HG03442 (cell line): ENCODE data around the gene POGZ.

Source experiments
- ATAC-seq: cut with Tn5 transposase; IDR thresholded peaks from one replicate; pipeline ENCODE4 v1.9.1; 2021; ENCODE audit warnings: mild to moderate bottlenecking, moderate library complexity; ENCODE audit not compliant: unreplicated experiment

The POGZ gene

GRCh38 chr1:151377150-151377884, 82.0 kb downstream of the POGZ start:
- ATAC-seq: no peak

DNA sequence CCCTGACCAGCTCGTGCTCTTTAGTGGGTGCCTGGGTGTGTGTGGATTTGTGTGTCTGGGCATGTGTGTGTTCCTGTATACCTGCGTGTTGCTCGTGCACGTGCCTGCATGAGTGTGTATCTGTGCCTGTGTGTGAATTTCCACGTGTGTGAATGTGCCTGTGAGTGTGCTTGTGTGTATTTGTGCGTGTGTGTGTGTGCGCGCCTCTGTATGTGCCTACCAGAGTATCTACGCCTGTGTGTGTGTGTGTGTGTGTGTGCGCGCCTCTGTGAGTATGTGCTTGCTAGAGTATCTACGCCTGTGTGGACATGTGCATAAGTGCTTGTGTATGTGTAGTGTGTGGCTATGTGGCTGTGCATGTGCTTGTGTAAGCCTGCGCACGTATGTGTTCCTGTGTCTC, 86.1 kb downstream of the POGZ start:
- ATAC-seq: no peak

GRCh38 chr1:151372058-151372934, 87.0 kb downstream of the POGZ start, which contains the start of gene SELENBP1:
TSS of gene SELENBP1 (minus strand) at chr1:151372705. CDS start at chr1:151372641, 64 bp downstream.
- no peak for ATAC-seq

- no peak for ATAC-seq
These were observed 87.8 kb downstream of the POGZ start for GRCh38 chr1:151371370-151372057.

GRCh38 chr1:151370211-151370911, 88.9 kb downstream of the POGZ start:
- no peak for ATAC-seq

GRCh38 chr1:151369621-151370048, 89.7 kb downstream of the POGZ start:
- no peak for ATAC-seq

DNA sequence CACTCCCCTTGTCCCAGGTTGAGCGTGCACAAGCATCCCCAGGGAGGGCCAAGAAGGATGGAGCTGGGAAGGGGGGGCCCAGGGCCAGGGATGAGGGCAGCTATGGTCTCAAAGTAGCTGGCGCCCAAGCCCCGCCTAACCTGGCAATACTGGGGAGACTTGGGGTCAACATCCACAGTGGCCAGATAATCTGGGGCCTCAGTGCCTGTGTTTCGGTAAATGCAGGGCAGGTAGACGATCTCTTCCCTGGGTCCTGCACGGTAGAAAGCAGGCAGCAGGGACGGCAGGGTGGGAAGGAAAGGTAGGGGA, 90.0 kb downstream of the POGZ start:
- no peak for ATAC-seq

- no peak for ATAC-seq
These were observed 90.6 kb downstream of the POGZ start for GRCh38 chr1:151368393-151369301.

- no peak for ATAC-seq
These were observed 91.5 kb downstream of the POGZ start for GRCh38 chr1:151367658-151368392.

GRCh38 chr1:151364996-151365395, 94.3 kb downstream of the POGZ start:
- no peak for ATAC-seq

GRCh38 chr1:151362308-151363155, 96.8 kb downstream of the POGZ start:
- ATAC-seq: no peak

DNA sequence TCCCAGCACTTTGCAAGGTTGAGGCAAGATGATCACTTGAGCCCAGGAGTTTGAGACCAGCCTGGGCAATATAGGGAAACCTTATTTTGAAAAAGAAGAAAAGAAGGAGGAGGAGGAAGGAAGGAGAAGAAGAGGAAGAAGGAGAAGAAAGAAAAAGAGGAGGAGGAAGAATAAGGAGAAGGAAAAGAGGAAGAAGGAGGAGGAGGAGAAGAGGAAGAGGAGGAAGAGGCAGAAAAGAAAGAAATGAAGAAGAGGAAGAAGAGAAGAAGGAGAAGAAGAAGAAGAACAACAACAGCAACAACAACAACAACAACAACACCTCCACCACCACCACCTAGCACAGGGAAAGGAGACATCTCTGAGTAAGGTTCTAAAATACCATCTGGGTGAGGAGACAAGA, 97.4 kb downstream of the POGZ start:
- ATAC-seq: no peak

DNA sequence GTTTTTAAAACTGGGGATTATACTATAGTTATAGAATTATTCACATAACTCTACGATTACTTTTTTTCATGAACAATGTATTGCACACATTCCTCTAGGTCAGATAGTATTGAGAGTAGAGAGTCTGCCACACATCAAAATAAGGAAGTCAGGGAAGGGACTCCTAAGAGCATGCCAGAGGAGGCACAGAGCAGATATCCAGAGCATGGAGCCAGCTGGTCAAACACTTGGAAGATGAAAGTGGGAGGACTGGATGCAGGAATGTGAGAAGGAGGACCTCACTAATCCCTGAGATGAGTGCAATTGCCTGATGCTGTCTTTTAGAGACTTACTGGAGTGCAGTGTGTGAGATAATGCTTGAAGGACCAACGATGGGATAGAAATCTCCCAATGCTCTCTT, 102.6 kb downstream of the POGZ start:
- ATAC-seq: no peak
